Measurements from ENCODE around the gene GAS7. TPM values are rescaled to one million over a fixed set of nuclear protein-coding genes. Genes with fewer than 3 reads are reported as not detected.

Gene GAS7
- total and polyA plus RNA-seq, 12 donors, result 3.6 to 54.9 (median 28.0) TPM

DNA sequence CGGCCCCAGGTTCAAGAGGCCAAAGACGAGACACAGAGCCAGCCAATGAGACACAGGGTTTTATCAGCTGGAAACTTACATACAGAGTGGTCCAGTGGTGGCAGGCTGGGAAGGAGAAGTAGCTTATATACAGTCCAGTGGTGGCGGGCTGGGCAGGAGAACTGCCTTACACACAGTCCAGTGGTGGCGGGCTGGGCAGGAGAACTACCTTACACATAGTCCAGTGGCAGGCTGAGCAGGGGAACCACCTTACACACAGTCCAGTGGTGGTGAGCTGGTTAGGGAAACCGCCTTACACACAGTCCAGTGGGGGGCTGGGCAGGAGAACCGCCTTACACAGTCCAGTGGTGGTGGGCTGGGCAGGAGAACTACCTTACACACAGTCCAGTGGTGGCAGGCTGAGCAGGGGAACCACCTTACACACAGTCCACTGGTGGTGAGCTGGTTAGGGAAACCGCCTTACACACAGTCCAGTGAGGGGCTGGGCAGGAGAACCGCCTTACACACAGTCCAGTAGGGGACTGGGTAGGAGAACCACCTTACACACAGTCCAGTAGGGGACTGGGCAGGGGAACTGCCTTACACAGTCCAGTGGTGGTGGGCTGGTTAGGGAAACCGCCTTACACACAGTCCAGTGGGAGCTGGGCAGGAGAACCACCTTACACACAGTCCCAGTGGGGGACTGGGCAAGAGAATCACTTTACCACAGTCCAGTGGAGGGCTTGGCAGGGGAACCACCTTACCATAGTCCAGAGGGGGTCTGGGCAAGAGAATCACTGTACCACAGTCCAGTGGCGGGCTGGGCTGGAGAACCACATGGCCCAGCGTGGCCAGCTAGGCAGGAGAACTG, 90.9 kb downstream of the GAS7 start:
- DNase-seq, result peak in 1 of 7 donors; percentile 43
- Histone ChIP-seq H3K27me3 (no peaks in the 10 kb centered on the region), H3K4me1 (replicated peaks in 1 of 2) (peaks cover 0 to 7% of the 10 kb centered on the region in 2 donors), H3K27ac (no peak overlapping the region), H3K9me3 (replicated peaks in 1 of 3) (no peaks in the 10 kb centered on the region), H3K4me3 (no peak overlapping the region), H3K36me3 (replicated peaks in 1 of 2) (no peaks in the 10 kb centered on the region)
- TF ChIP-seq, protein P1, sequence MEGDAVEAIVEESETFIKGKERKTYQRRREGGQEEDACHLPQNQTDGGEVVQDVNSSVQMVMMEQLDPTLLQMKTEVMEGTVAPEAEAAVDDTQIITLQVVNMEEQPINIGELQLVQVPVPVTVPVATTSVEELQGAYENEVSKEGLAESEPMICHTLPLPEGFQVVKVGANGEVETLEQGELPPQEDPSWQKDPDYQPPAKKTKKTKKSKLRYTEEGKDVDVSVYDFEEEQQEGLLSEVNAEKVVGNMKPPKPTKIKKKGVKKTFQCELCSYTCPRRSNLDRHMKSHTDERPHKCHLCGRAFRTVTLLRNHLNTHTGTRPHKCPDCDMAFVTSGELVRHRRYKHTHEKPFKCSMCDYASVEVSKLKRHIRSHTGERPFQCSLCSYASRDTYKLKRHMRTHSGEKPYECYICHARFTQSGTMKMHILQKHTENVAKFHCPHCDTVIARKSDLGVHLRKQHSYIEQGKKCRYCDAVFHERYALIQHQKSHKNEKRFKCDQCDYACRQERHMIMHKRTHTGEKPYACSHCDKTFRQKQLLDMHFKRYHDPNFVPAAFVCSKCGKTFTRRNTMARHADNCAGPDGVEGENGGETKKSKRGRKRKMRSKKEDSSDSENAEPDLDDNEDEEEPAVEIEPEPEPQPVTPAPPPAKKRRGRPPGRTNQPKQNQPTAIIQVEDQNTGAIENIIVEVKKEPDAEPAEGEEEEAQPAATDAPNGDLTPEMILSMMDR (IDR thresholded peaks at IDR 0.05), result no peak
- no peak for TF ChIP-seq POLR2A (IDR thresholded peaks at IDR 0.05)
- intact Hi-C loops (cut with DNase I), result no loop called here
- WGBS, 4 donors, result 76 to 92% (median 86%) methylated on average over 8 to 11 of the region's 11 CpGs

DNA sequence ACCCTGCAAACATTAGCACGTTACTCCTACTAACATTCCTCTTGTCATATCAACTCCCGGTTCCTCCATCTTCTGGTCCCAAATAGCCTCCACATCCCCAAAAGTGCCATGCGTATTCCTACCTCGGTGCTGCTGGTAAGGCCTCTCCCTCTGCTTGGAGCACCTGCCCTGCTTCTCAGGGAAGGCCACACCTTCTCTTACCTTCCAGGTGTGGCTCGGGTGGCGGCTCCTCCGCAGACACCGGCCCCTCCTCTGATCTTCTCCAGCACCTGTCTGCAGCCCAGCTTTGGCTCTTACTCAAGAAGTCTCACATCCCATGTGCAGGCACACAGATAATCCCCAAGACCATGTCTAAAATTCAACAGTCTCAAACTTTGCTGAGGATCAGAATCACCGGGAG, 92.3 kb downstream of the GAS7 start:
- H3K27ac ChIP-seq, result peak overlapping the region in 1 of 5 donors; percentile 34
- no peak for DNase-seq

DNA sequence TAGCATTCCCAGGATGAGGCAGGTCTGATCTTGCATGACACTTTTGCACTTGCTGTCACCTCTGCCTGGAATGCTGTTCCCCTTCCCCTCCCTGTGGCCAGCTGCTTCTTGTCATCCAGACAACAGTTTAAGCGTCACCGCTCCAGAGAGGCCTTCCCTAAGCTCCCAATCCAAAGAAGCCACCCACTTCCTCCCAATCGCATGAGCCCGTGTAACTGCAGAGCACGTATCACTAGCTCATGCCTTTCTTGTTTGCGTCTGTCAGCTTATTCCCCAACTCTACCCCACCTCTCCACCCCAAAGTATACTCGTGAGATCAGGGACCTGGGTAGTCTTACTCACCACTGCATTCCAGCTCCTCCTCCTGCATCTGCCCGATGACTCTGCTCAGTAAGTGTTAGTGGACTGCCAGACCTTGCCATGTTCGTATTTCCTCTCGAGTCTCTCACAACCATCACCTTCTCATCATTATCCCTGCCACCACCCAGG, 92.8 kb downstream of the GAS7 start:
- H3K4me1 ChIP-seq (replicated peaks in 1 of 2), result peaks cover 0 to 7% of the 10 kb centered on the region in 2 donors
- H3K27me3 ChIP-seq, result no peaks in the 10 kb centered on the region
- H3K9me3 ChIP-seq (replicated peaks in 1 of 3), result no peaks in the 10 kb centered on the region
- H3K4me3 ChIP-seq, result no peak overlapping the region
- intact Hi-C loops (cut with DNase I), result no loop called here
- TF ChIP-seq, protein P1 (IDR thresholded peaks at IDR 0.05), result no peak
- TF ChIP-seq POLR2A (IDR thresholded peaks at IDR 0.05), result no peak
- no peaks in the 10 kb centered on the region for H3K36me3 ChIP-seq (replicated peaks in 1 of 2)
- peak overlapping the region in 1 of 5 donors; percentile 34 for H3K27ac ChIP-seq
- WGBS, 4 donors, result 46 to 60% (median 51%) methylated on average over 10 of the region's 10 CpGs
- peak in 2 of 7 donors; percentile 9 to 77 for DNase-seq

More for the DNA sequence above, 92.3 kb downstream of the GAS7 start:
- Histone ChIP-seq H3K27me3 (no peaks in the 10 kb centered on the region), H3K4me1 (replicated peaks in 1 of 2) (peaks cover 0 to 7% of the 10 kb centered on the region in 2 donors), H3K36me3 (replicated peaks in 1 of 2) (no peaks in the 10 kb centered on the region), H3K4me3 (no peak overlapping the region), H3K9me3 (replicated peaks in 1 of 3) (no peaks in the 10 kb centered on the region)
- WGBS, 4 donors, result 77 to 88% (median 83%) methylated on average over 9 of the region's 9 CpGs
- intact Hi-C loops (cut with DNase I), result no loop called here
- TF ChIP-seq, protein P1 (IDR thresholded peaks at IDR 0.05), result no peak
- TF ChIP-seq POLR2A (IDR thresholded peaks at IDR 0.05), result no peak

DNA sequence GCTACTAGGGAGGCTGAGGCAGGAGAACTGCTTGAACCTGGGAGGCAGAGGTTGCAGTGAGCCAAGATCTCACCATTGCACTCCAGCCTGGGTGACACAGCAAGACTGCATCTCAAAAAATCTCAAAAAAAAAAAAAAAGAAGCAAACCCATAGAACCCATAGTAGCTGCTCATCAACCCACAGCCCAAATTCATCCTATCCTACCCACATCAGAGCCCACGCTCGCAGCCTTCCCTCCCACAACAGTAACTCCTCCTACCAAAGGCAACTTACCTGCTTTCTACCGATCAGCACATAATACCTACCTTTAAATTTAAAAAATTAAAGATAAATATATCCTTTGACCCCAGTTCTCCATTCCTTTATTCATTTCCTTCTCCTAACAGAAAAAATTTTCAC, 94.7 kb downstream of the GAS7 start:
- WGBS, 4 donors, result 83 to 93% (median 91%) methylated on average over 3 of the region's 3 CpGs
- no peaks in the 10 kb centered on the region for H3K4me1 ChIP-seq (replicated peaks in 1 of 2)
- H3K9me3 ChIP-seq (replicated peaks in 1 of 3), result no peaks in the 10 kb centered on the region
- no peak for DNase-seq
- no peak for TF ChIP-seq POLR2A (IDR thresholded peaks at IDR 0.05)
- TF ChIP-seq, protein P1 (IDR thresholded peaks at IDR 0.05), result no peak
- no peak overlapping the region for H3K27ac ChIP-seq
- no peaks in the 10 kb centered on the region for H3K27me3 ChIP-seq
- H3K4me3 ChIP-seq, result no peak overlapping the region
- H3K36me3 ChIP-seq (replicated peaks in 1 of 2), result no peaks in the 10 kb centered on the region
- intact Hi-C loops (cut with DNase I), result no loop called here
